ENCODE results near the gene PAIP1.

GRCh38 chr5:43530648-43531047 is 26.2 kb downstream of the PAIP1 start:
- TF ChIP-seq CTCF (IDR thresholded peaks at IDR 0.05) (no peak), EZH2 (IDR thresholded peaks at IDR 0.05) (no peak), EZH2phosphoT487 (IDR thresholded peaks at IDR 0.05) (no peak)
